Thoracic aorta (tissue), 2 donors: Measurements from ENCODE around the gene EML6. TPM values are rescaled to one million over a fixed set of nuclear protein-coding genes. Genes with fewer than 3 reads are reported as not detected.
A peak's percentile ranks its signal among the peaks of the same experiment; 100 is the strongest.

ENCODE experiments used
- ATAC-seq: fragments of 150-250 bp; one replicate; pipeline ENCODE4 v1.8.0; 2017; ENCODE audit warnings: low read depth; ENCODE audit not compliant: insufficient number of reproducible peaks, low FRiP score
- DNase-seq: peaks from one replicate; pipeline ENCODE4 v3.0.0-alpha.2; 2020; ENCODE audit warnings: low spot score
- H3K27ac ChIP-seq, 2 donors: fragments of 200-600 bp; sonication (generic); 1 replicate in 1 of 2; 2 replicates in 1 of 2; pipeline ENCODE4 v1.5.1; 2016; ENCODE audit warnings: mild to moderate bottlenecking in 2 of 2, moderate library complexity in 2 of 2
- H3K27me3 ChIP-seq: fragments of 200-600 bp; sonication (generic); replicated peaks from 2 replicates; pipeline ENCODE4 v1.6.0; 2016; ENCODE audit warnings: mild to moderate bottlenecking; ENCODE audit not compliant: insufficient read depth
- H3K36me3 ChIP-seq: fragments of 200-600 bp; sonication (generic); one replicate; pipeline ENCODE4 v1.5.1; 2016
- H3K4me1 ChIP-seq, 2 donors: fragments of 200-600 bp; sonication (generic); 1 replicate in 1 of 2; 2 replicates in 1 of 2; pipeline versions ENCODE4 v1.5.1 to v1.6.0; 2016; ENCODE audit warnings: low read depth in 2 of 2, mild to moderate bottlenecking in 1 of 2; ENCODE audit not compliant: control insufficient read depth in 1 of 2
- H3K4me3 ChIP-seq: fragments of 200-600 bp; sonication (generic); 2 replicates; pipeline ENCODE4 v1.5.1; 2016; ENCODE audit warnings: mild to moderate bottlenecking
- H3K9me3 ChIP-seq: fragments of 200-600 bp; sonication (generic); 2 replicates; pipeline ENCODE4 v1.5.1; 2016
- total RNA-seq, 2 donors: library from RNA; depleted of rRNA; stranded (reverse); fragments of >200 nt; gene quantifications; one replicate each; pipeline versions ENCODE4 v1.1.0 to v1.2.3, GENCODE V29; 2016
- TF ChIP-seq, protein P1 (sequence below): fragments of 200-600 bp; sonication (generic); IDR thresholded peaks from one replicate; pipeline ENCODE4 v1.5.1; 2019; ENCODE audit warnings: antibody characterized with exemption

The EML6 gene
- total RNA-seq, 2 donors from 2014 or later = 0.81 to 0.92 TPM

DNA sequence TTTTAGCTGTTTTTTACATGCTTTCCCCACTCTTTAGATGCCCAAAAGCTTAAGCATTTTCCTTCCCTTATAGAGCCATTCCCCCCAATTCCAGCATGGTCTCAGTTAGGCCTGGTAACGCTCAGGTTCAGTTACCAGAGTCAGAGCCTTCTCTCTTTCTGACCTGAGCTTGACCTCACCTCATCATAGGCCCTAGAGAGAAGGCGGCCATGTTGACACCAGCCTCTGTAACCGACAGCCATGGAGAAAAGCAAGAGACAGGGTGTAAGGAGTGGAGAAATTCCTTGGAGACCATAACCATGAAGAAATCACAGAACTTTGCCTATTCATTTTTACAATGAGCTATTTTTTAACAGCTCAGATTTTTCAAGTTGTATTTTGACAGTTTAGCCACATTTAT, 227.3 kb downstream of the EML6 start:
- Histone ChIP-seq H3K4me1 (peaks cover 7 to 20% of the 10 kb centered on the region in 2 donors), H3K4me3 (no peak overlapping the region), H3K27ac (no peak overlapping the region), H3K27me3 (no peaks in the 10 kb centered on the region), H3K36me3 (no peaks in the 10 kb centered on the region), H3K9me3 (no peaks in the 10 kb centered on the region)
- ATAC-seq = no peak
- TF ChIP-seq, protein P1, sequence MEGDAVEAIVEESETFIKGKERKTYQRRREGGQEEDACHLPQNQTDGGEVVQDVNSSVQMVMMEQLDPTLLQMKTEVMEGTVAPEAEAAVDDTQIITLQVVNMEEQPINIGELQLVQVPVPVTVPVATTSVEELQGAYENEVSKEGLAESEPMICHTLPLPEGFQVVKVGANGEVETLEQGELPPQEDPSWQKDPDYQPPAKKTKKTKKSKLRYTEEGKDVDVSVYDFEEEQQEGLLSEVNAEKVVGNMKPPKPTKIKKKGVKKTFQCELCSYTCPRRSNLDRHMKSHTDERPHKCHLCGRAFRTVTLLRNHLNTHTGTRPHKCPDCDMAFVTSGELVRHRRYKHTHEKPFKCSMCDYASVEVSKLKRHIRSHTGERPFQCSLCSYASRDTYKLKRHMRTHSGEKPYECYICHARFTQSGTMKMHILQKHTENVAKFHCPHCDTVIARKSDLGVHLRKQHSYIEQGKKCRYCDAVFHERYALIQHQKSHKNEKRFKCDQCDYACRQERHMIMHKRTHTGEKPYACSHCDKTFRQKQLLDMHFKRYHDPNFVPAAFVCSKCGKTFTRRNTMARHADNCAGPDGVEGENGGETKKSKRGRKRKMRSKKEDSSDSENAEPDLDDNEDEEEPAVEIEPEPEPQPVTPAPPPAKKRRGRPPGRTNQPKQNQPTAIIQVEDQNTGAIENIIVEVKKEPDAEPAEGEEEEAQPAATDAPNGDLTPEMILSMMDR = no peak
- DNase-seq = no peak

GRCh38 chr2:54952425-54952824, 229.0 kb downstream of the EML6 start:
- H3K27ac ChIP-seq = no peak overlapping the region
- TF ChIP-seq, protein P1 = no peak
- H3K9me3 ChIP-seq = no peaks in the 10 kb centered on the region
- no peak for DNase-seq
- ATAC-seq = no peak
- no peaks in the 10 kb centered on the region for H3K36me3 ChIP-seq
- no peak overlapping the region for H3K4me3 ChIP-seq
- H3K27me3 ChIP-seq = no peaks in the 10 kb centered on the region
- H3K4me1 ChIP-seq = peaks cover 3 to 10% of the 10 kb centered on the region in 2 donors

- no peak overlapping the region for H3K4me3 ChIP-seq
- ATAC-seq = peak; percentile 61
- H3K4me1 ChIP-seq = peaks cover 3 to 10% of the 10 kb centered on the region in 2 donors
- TF ChIP-seq, protein P1 = no peak
- no peaks in the 10 kb centered on the region for H3K27me3 ChIP-seq
- no peaks in the 10 kb centered on the region for H3K9me3 ChIP-seq
- DNase-seq = no peak
- H3K36me3 ChIP-seq = no peaks in the 10 kb centered on the region
- H3K27ac ChIP-seq = no peak overlapping the region
Observed at GRCh38 chr2:54952978-54953456, 229.6 kb downstream of the EML6 start.

DNA sequence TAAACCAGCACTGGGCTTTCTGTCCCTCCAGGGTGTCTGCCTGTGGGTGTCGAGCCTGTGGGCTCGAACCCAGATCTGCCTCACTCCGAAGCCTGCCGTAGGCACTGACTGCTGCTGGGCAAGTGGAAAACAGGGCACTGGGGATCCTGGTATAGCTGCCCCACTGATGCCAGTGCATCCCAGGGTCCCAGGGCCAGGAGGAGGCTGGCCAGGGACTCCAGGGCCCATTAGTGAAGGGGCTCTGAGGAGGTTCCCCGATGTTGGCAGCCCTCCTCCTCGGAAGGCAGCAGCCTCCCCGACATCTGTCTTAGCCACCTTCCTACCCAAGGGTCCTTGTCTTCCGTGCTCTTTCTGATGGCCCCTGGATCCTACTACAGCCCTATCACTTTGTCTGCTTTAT, 230.7 kb downstream of the EML6 start:
- ATAC-seq = no peak
- Histone ChIP-seq H3K36me3 (no peaks in the 10 kb centered on the region), H3K27ac (no peak overlapping the region), H3K9me3 (no peaks in the 10 kb centered on the region), H3K4me1 (peaks cover 3 to 10% of the 10 kb centered on the region in 2 donors), H3K4me3 (no peak overlapping the region), H3K27me3 (no peaks in the 10 kb centered on the region)
- DNase-seq = no peak
- TF ChIP-seq, protein P1 = no peak

- Histone ChIP-seq H3K4me1 (peaks cover 3 to 10% of the 10 kb centered on the region in 2 donors), H3K9me3 (no peaks in the 10 kb centered on the region), H3K27me3 (no peaks in the 10 kb centered on the region), H3K36me3 (no peaks in the 10 kb centered on the region), H3K4me3 (no peak overlapping the region), H3K27ac (no peak overlapping the region)
- no peak for ATAC-seq
- TF ChIP-seq, protein P1 = no peak
- DNase-seq = no peak
Observed at GRCh38 chr2:54954705-54955357, 231.4 kb downstream of the EML6 start.
